HG03571 (cell line): ENCODE measurements around the gene NPAS2.

Experiments
- ATAC-seq: cut with Tn5 transposase; IDR thresholded peaks from one replicate; pipeline ENCODE4 v1.9.1; 2021; ENCODE audit not compliant: unreplicated experiment

The NPAS2 gene

DNA sequence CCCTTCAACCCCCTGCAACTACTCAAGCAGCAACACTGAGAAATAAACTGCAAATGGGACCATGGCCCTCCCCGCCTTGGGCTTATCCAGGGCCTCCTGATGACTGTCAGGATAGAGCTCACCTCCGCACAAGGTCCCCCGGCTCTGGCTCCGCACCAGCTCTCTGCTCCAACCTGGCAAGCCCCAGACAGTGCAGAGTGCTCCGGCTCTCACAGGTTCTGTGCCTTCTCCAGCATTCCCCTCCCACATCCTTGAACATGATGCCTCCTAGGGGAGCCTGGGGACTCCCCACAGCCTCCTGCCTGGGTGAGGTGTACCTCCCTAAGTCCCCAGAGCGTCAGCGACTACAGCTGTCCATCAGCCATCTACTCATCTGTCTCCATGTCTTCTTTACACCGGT is 26.7 kb upstream of the NPAS2 start:
- no peak for ATAC-seq

DNA sequence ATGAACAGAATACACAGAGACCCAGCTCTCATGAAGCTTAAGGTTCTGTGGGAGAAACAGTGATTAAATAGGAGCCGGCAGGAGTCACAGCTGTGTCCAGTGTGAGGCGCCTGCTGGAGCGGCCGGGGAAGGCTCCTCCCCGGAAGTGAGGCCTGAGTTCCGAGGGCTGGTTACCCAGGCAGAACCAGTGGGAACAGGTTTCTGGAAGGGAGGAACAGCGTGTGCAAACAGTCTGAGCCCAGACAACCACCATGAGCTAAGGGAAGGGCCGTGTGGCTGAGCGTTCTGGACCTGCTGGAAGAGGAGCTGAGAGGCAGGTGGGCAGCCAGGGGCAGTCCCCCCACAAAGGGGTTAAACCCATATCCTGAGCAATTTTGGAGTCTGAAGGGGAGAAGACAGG is 26.0 kb upstream of the NPAS2 start:
- no peak for ATAC-seq

DNA sequence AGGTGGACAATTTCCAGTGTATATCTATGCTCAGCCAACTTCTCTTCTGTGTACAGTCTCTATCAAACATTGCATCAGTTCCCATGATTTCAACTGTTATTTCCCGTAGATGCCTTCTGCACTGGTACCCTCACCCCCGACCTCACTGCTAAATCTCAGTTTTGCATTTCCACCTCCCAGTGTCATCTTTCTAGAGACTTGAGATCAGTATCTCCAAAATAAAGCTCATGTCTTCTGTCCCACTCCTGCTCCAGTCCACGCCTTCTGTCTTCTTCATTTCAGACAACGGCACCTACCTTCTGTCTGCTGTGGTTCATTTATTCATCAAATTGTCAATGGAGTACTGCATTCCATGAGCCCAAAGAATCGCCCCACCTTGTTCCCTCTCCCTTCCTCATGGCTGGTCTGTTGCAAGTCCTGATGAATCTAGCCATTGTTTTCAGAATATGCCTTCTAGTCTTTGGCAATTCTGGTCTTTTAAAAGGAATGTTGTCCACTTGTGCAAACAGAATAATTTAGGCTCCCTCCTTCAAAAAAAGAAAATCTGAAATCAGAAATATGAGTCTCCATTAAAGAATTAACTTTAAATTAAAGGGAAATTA is 23.3 kb upstream of the NPAS2 start:
- ATAC-seq, result no peak

DNA sequence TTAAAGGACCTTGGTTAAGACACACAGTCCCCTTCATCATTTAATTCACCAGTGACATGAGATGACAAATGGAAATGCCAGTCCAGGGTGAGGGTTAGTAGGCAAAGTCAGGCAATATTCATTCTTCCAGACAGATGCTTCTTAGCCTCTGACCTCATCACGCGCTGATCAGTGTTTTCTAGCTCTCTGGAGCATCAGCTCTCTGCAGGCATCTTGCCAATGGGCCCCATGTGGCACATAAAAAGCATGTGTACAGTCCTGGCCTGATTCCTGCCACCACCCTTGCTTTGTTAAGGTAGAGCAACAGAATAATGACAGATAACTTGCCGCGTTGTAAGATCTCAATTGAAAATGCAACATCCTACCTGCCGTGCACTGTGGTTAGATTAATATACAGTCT is 20.3 kb upstream of the NPAS2 start:
- ATAC-seq, result no peak

DNA sequence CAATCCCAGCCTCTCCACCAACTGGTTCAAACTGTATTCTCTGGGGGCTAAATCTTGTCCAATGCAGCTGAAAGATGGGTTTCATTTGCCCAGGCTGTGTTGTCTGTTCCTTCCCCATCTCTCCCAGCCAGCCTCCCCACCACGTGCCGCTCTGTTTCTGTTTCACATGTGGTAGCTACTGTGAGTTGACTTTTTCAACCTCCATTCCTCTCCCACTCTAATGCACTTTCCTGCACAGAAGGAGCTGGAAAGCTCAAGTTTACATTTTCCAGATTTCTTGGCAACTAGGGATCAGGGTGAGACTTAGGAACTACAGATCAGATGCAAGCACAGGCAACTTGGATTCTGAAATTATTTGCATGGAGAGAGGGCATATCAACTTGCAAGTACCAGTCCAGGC is 19.0 kb upstream of the NPAS2 start:
- ATAC-seq, result no peak

DNA sequence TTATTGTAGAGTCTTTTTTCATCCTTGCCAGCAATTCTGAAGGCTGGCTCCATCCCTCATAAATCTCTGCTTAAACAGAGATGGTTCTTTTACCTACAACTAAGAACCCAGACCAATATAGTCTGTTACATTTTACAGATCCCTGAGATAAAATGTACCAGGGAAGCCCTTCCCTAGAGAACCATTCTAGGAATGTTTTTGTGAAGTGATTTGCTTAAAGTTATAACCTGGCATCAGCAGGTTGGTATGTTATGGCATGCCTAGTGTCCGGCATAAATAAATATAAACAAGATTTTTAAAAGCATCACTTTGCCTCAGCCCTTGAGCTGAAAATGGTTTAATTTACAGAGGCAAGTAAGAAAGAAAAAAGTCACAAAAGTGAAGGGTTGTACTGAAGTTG is 18.5 kb upstream of the NPAS2 start:
- no peak for ATAC-seq

DNA sequence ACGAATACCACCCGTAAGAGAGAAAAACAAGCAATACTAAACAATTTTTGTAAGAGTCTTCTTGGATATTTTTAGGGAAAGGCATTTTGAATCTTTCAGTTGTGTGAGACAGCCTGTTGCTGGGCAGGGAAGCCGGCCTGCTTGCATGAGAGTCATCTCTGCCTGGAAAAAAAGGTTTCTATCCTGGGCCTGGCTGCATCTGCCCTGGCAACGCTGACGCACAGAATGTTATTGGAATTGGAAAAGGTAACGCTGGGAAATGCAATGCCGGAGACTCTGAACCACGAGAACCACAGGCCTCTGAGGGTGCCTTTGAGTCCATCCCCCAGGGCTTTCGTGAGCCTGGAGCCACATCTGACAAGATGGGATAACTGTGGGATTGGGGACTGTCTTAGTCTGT is 17.9 kb upstream of the NPAS2 start:
- ATAC-seq, result no peak

DNA sequence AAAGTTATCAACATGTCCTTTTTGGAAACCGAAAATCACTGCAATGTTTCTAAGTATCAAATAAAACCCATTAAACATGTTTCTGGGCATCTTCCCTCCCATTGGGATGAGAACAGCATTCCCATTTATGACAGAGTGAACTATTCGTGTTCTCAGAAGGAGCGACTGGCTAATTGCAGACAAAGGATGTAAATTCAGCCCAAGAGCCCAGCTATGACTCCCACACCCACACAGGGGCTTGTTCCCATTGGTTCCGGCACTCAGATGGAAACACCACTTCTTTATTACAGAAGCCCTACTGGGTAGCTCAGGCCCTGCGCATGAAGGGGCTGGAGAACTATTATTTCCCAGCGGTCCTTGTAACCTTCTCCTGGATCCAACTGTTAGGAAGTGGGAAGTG is 16.6 kb upstream of the NPAS2 start:
- no peak for ATAC-seq

DNA sequence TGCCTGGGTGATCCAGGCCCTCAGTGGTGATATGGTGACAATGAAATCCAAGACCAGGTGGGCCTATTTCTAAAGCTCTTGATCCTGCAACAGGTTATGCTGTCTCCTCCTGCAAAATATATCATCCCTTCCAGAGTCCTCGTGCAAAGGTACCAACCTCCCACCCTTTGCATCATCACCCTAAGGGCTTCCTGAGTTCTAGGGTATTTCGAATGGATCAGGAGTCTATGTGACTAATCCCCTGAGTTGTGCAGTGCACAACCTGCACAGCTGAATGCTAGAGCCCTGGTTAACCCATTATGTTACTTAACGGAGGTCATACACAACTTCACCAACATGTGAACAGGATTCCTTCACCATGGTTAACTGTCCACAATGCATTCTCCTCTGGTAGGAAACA is 13.4 kb upstream of the NPAS2 start:
- ATAC-seq, result no peak

DNA sequence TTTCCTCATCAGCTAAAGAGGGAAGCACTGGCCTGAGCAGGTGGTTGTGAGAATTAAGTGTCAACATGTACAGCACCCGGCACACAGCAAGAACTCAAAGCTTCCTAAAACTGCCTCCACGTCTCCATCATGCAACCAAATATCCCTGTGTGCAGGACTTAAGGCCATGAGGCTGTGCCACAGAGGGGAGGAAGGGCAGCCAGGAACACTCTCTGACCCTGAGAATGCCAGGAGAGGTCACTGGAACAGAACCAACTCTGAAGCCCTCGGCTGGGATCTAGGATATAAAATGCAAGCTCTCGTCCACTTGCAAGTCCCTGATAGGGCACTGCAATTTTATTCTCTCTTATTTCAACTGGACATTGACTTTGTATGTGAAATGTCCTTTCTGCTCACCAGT is 12.2 kb upstream of the NPAS2 start:
- no peak for ATAC-seq

DNA sequence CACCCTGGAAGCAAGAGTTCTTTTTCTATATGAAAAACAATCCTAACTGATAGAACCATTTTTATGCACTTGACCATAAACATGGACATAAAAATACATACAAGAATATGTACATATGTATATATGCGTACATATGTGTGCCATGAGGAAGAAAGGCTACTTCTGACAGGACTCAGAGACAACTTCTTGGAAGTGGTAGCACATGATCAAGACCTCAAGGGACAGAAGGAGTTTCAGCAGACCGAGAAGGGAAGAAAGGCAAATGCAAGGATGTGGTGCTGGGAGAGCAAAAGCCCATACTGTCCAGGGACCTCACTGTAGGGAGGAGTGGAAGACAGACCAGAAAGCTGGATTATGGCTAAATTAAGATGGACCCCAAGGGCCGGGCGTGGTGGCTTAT is 11.4 kb upstream of the NPAS2 start:
- no peak for ATAC-seq

DNA sequence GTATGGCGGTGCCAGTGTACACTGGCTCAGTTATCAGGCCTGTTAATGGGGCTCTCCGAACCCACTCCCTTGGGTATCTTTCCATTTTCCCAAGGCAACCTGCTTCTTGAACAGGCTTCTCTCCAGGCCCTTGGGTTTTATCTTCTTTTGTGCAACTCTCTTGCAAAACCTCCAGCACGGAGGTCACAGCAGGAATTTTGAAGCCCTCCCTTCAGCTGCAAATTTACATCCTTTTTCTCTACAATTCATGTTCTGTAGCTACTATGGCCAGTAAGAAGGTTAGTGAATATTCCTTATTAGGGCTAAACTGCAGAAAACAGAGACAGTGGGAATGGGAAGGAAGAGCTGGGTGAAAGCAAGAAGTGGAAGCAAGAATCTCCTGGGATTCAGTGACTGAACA is 10.4 kb upstream of the NPAS2 start:
- ATAC-seq, result no peak

DNA sequence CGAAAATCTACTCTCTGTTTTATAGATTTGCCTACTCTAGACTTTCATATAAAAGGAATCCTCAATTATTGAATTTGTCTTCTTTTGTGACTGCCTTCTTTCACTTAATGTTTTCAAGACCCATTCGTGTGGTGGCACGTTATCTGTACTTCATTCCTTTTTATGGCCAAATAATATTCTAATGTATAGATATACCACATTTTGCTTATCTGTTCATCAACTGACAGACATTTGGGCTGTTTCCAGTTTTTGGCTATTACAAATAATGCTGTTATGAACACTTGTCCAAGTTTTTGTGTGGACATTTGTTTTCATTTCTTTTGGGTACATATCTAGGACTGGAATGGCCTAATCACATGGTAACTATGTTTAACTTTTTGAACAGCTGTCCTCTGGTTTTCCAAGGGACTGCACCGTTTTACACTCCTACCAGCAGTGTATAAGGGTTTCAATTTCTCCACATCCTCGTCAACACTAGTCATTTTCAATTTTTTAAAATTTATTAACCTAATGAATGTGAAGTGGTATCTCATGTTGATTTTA is 9.3 kb upstream of the NPAS2 start:
- ATAC-seq, result no peak

DNA sequence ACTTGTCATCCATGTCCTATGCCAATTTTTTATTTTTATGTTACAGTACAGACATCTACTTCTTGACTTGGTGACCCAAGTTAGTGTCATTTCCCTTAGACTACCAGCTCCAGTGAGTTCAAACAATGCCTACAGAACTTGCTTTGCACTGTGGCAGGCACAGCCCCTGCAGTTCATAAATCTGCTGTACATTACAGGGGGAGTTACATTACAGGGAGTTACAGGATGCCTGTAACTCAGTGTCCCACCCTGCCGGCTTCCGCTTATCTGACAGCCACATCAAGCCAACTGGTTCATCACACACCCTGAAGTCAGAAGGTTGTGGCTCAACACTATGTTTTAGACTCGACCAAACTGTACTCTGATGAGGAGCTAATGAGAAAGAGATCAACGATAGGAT is 7.8 kb upstream of the NPAS2 start:
- no peak for ATAC-seq

DNA sequence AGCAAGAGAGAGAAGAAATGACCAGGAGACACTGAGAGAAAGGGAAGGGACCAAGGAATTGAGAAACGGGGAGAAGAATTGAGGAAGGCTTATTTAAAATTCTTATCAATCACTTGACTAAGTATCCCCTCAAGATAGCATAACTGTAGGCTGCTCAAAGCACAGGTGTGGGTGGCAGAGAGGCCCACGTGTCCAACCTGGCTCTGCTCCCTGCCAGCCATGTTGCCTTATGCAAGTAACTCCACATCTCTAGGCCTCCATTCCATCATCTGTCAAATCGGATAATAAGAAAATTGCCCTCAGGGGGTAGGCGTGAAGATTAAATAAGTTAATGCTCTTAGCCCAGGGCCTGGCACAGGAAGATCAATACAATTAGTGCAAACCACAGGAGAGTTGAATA is 7.4 kb upstream of the NPAS2 start:
- no peak for ATAC-seq

DNA sequence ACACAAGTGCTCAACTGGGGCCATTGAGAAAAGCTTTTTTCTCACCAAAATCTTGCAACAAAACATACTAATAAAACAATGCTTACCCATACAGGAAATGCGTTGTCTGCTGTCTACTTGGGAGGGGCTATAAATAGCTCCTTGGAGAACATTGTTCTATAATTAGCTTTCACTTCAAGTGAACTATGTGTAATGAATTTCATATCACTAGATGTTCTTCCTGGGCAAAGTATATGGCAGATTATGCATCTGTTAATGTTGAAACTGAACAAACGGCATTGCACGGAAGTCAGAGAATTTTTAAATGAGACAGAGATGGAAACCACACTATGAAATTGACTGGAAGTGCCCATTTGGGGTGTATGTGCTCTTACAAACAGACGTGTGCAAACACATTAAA is 6.4 kb upstream of the NPAS2 start:
- ATAC-seq, result no peak

DNA sequence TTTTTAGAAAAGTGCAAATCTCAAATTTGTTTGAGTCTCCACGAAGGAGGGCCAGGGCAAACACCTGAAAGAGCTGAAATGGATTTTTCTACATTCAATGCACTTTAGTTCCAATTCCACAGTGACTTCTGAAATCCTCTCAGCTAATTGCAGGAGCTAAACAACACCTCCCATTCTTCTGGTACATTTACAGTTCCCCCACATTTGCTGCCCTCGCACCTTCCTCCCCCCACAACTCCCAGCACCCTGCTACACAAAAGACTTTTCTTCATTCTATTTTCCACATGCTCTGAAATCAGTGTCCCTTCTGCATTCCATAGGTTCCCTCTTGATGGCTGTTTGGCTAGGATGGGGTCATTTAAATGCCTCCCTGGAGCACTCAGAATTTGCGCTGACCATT is 5.9 kb upstream of the NPAS2 start:
- no peak for ATAC-seq

DNA sequence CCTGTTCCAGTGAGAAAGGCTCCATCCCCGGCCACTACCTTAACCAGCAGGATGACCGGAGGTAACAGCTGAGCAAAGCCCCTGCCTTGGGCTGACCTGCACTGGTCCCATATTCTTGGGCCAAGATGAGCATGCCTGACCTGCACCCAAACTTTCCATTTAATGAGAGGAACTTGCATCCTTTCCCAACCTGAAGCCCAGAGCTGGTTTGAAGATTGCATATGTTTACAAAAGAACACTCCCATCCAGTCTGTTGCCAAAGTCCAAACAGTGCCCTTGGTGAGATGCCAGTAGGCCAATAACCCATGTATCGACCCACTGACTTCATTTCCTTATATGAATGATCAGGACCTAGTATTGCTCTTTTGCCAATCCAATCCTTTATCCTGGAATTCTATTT is 5.5 kb upstream of the NPAS2 start:
- no peak for ATAC-seq

DNA sequence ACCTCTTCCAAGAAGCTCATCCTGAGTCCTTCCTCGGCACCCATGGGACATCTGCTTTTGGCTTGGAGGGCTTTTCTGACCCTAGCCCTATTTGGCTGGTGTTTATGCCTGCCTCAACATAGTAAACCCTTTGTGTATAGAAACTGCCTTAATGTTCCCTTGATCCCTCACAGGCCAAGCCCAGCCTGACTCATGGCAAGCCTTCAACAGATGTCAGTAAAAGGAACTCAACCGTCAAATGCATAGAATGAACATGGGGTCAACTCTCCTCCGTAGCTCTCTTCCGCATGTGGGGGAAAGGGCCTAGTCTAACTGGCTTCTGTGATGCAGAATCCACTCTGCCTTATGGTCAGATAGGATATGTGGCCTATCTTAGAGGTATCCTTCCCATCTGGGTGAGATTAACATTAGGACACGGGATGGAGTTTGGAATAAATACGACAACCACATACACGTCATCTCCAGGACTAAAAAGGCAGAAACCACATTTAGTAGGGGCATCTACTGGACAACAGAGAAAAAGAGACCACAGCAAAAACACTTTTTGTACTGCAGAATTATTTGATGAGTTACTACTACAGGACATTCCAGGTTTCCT is 2.5 kb upstream of the NPAS2 start:
- no peak for ATAC-seq

DNA sequence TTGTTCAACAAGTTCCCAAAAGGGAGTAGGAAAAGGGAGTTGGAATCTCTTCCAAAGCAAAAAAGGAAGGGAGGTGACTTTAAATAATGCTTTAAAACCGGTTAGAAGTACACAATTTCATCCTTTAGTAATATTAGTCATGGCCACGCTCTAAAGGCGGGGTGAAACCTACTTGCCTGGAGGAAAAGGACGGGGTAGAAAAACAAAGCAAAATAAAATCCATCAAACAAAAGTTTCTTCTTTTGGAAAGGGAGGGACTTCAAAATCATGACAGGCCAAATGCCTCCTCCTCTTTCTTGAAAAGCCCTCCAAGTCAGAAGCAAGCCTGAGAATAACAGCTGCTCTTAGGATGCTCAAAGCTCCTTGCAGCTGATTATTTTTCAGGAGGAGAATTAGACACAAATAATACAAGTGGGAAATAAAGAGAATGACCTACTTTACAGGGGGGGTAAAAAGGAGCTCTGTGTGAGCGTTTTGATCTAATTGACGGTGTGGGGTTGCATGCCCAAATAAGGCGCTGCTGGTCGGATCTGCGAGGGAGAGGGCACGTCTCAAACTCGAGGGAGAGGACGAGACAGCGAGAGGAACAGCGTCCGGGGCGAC is 1.8 kb upstream of the NPAS2 start:
- no peak for ATAC-seq

DNA sequence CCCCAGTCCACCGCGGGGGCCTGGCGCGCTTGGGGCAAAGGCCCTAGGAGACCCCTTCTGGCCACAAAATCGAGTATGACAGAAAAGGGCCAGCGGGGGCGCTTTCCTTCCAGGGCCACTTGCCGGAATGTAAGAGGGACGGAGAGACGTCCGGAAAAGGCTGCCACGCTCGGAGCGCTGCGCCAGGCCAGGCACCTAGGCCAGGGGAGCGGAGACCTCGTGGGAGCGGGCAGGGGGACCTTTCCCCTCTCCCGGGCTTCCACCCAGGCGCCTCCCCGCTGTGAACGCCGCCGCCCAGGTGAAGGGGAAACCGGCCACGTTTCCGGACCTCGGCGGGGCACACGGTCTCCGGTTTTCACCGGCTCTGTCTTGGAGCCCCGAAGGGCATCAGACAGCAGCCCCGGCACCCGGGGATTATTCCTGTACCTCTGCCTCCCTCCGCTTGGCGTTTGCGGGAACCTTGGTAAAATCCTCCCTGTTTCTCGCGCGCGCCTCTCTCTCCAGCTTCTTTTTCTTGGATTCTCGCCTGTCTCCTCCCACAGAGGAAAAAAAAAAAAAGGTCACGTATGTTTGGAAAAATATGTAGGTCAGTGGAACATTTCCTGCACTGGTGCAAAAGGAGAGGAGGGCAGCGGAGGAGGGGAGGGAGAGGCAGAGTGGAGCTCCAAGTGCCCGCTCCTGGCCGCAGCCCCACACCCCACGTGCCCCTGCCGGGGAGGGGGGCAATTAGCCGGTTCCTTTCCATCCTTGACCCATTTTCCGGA is 1.2 kb upstream of the NPAS2 start:
- ATAC-seq, result no peak

DNA sequence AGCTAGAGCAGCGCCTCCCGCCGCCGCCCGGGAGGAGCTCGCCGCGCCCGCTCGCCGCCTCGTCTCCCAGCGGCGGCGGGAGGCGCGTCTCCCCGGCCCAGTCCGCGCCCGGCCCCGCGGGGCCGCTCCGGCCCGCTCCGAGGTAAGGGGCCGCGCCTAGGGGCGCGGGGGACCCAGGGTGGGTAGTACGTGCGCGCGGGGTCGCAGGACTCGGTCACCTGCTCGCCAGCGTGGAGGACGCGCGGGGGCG is 259 bp downstream of the NPAS2 start:
- no peak for ATAC-seq
